GM10266 (cell line): ENCODE results near the gene SNX22.

ENCODE experiments used
- DNase-seq: peaks from one replicate; pipeline ENCODE4 v3.0.0; 2012; ENCODE audit errors: extremely low spot score
- TF ChIP-seq, protein P1 (sequence below): IDR thresholded peaks from 2 replicates; pipeline ENCODE4 v1.5.1; 2012; ENCODE audit warnings: mild to moderate bottlenecking, low read depth; ENCODE audit not compliant: control insufficient read depth, insufficient read depth; ENCODE audit errors: missing control alignments

Gene SNX22

DNA sequence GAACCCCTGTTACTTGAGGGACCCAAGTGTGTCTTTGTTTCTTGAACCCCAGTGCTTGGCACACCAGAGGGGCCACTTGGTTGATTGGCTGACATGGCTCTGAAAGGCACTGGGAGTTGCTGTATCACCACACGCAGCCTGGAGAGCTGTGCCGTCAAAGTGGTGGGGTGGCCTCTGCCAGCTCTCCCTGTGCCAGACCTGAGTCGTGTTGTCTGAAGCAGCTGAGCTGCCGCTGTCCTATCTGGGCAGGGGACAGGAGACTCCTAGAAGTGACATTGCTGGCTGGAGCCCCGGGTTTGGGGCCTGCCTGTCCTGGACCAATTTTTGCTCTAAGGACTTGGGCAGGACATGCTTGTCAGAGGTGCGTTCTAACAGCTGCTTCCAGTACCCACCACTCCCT is 5.5 kb upstream of the SNX22 start:
- TF ChIP-seq, protein P1, sequence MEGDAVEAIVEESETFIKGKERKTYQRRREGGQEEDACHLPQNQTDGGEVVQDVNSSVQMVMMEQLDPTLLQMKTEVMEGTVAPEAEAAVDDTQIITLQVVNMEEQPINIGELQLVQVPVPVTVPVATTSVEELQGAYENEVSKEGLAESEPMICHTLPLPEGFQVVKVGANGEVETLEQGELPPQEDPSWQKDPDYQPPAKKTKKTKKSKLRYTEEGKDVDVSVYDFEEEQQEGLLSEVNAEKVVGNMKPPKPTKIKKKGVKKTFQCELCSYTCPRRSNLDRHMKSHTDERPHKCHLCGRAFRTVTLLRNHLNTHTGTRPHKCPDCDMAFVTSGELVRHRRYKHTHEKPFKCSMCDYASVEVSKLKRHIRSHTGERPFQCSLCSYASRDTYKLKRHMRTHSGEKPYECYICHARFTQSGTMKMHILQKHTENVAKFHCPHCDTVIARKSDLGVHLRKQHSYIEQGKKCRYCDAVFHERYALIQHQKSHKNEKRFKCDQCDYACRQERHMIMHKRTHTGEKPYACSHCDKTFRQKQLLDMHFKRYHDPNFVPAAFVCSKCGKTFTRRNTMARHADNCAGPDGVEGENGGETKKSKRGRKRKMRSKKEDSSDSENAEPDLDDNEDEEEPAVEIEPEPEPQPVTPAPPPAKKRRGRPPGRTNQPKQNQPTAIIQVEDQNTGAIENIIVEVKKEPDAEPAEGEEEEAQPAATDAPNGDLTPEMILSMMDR = no peak
- no peak for DNase-seq

DNA sequence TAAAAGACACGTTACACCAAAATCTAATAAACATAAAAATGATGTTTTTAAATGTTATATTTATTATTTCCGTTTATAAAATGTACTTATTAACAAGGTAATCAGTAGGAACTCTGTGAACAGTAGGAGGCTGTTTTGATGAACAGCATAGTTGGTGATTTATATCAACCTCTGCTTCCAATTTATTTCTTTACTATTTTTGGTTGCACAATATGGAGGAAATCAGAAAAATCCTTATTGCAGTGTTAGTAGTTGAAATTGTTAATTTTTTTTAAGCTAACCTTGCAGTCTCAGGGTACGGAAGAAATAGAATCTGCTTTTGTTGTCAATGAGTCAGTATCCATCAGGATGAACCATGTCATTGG is 5.0 kb upstream of the SNX22 start:
- TF ChIP-seq, protein P1 = no peak
- DNase-seq = no peak

DNA sequence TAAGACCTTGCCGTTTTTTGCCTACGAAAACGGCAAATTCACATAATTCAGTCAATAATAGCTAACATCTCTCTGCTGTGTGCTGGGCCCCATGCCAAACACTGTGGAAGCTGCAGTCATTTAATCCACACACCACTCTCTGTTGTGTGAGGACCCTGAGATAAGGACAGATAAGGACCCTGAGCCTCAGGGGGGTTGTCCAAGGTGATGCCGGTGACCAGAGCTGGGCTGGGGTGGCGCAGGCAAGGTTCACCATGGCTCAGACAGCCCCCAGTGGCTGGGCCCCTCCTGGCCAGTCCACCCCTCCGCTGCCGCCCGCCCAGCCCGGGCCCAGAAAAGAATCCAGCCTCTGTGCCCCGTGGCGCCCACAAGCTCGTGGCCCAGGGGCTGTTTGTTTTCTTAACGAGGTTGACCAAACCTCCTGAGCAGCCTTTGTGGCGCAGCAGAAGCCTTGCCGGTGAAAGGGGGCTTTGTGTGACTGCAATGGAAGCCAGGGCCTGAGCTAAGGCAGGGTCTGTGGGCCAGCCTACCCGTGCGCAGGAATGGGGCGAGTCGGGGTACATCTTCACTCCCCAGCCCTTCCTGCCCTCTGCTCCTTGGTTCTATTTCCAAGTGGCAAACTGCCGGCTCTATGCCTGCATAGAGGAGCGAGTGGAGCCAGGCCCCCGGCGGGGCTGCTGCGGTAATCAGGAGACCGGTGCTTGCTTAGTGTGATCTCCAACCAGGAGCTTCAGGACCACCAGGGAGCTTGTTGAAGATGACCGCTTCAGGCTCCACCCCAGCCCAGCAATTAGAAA is 4.4 kb upstream of the SNX22 start:
- no peak for DNase-seq
- TF ChIP-seq, protein P1 = no peak

DNA sequence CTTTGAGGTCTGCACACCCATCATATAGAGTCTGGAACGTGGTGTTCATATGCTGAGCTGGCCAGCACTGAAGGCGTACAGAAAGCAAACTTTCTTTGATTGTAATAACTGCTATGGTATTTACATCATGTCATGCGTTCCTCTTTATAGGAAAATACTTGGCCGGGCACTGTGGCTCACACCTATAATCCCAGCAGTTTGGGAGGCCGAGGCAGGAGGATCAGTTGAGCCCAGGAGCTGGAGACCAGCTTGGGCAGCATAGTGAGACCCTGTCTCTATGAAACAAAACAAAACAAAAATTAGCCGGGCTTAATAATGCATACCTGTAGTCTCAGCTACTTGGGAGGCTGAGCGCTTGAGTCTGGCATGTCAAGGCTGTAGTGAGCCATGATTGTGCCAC is 3.4 kb upstream of the SNX22 start:
- TF ChIP-seq, protein P1 = no peak
- no peak for DNase-seq

DNA sequence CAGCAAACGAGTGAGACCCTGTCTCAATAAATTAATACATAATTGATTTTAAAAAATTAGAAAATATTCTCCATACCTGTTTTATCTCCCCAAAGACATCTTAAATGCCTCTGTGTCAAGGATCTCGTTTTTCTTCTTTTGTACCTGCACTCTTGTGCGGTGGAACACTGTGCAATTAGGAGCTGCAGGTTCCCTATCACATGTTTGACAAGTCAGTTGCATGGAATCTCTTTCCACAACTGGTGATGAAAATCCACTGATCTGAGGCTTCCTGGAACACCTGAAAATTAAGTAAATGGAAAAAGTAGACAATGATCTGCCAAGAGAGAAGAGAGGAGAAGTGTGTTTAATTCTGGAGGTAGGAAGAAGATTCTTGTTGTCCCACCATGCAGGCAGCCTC is 3.0 kb upstream of the SNX22 start:
- no peak for DNase-seq
- TF ChIP-seq, protein P1 = no peak

DNA sequence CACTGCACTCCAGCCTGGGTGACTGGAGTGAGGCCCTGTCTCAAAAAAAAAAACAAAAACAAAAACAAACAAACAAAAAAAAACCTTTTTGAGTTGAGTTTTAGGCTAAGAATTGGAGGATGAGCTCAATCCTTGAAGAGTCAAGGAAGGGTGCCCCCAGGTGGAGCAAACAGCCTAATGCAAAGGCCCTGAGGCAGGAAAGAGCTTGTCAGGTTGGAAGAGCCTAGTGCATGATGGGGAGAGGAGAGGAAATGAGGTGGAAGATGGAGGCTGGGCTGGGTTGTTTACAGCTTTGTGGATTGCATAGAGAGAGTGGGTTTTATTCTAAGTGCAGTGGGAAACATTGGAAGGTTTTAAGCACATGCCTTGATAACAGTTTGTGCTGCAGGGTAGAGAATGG is 2.1 kb upstream of the SNX22 start:
- DNase-seq = peak; percentile 39
- TF ChIP-seq, protein P1 = peak; percentile 43

DNA sequence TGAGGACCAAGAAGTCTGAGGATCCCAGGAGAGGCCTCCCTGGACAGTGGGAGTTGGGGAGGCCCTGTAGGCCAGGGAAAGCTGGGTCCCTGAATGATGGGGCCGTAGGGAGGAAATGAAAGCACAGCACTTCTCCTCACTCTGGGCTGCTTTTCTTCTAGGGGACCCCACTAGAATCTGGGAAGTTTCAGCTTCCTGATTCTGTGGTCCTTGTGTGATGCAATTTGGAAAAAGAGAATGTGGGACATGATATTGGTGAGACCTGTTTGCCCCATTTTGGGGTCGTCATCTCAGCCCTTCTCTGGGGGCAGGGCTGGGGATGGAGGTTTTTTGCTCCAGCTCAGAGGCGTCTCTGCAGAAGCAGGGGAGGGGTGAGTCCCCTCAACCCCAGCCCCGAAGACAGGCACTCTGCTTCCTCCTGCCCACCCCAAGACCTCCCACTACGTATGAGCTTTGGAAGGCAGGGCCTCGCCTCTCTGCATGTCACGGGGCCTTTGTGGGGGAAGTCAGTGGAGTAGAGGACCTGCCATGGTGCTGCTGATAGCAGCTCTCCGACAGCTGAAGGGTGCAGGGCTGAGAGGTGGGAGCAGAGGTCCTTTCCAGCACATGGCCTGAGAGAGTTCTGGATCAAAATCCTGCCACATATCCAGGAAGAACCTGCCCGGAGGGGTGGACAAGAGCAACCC is 1.5 kb upstream of the SNX22 start:
- TF ChIP-seq, protein P1 = no peak
- DNase-seq = peak; percentile 33
